ENCODE data around the gene DCAF4. TPM values are rescaled to one million over a fixed set of nuclear protein-coding genes. Genes with fewer than 3 reads are reported as not detected.

Gene DCAF4
- polyA plus RNA-seq, 1 experiment = 29.2 TPM

DNA sequence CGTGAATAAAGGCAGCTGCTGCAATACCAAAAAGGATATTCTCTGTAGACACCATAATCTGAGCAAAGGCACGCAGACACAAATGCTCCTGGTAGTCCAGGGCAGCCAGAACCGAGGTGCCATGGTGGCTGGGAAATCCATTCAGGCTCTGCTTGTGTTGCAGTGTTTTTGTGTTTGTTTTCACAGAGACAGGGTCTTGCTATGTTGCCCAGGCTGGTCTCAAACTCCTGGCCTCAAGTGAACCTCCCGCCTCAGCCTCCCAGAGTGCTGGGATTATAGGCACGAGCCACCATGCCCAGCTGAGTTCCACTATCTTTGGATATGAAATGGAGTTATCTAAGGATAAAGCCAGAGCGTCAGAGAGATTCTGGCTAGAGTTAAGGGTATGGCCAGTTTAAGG, 39.8 kb downstream of the DCAF4 start:
- CTCF ChIA-PET = interaction anchor here (1.1 kb wide), 1 partner anchor 8 kb away, joined by 3 read pairs; no protein-coding TSS in a partner anchor
- TF ChIP-seq, protein P1, sequence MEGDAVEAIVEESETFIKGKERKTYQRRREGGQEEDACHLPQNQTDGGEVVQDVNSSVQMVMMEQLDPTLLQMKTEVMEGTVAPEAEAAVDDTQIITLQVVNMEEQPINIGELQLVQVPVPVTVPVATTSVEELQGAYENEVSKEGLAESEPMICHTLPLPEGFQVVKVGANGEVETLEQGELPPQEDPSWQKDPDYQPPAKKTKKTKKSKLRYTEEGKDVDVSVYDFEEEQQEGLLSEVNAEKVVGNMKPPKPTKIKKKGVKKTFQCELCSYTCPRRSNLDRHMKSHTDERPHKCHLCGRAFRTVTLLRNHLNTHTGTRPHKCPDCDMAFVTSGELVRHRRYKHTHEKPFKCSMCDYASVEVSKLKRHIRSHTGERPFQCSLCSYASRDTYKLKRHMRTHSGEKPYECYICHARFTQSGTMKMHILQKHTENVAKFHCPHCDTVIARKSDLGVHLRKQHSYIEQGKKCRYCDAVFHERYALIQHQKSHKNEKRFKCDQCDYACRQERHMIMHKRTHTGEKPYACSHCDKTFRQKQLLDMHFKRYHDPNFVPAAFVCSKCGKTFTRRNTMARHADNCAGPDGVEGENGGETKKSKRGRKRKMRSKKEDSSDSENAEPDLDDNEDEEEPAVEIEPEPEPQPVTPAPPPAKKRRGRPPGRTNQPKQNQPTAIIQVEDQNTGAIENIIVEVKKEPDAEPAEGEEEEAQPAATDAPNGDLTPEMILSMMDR (IDR thresholded peaks at IDR 0.05; ENCODE audit: insufficient read depth, low read depth, low read length) = no peak
- H3K4me3 ChIP-seq (ENCODE audit: low read depth, low read length) = no peak overlapping the region
- no peak for DNase-seq (ENCODE audit: low read depth)
- peaks cover 12% of the 10 kb centered on the region for H3K36me3 ChIP-seq (ENCODE audit: control insufficient read depth, insufficient read depth, low read length)
- H3K27me3 ChIP-seq (ENCODE audit: control insufficient read depth, insufficient read depth, low read length) = no peaks in the 10 kb centered on the region
- POLR2A ChIA-PET = no interaction called here

DNA sequence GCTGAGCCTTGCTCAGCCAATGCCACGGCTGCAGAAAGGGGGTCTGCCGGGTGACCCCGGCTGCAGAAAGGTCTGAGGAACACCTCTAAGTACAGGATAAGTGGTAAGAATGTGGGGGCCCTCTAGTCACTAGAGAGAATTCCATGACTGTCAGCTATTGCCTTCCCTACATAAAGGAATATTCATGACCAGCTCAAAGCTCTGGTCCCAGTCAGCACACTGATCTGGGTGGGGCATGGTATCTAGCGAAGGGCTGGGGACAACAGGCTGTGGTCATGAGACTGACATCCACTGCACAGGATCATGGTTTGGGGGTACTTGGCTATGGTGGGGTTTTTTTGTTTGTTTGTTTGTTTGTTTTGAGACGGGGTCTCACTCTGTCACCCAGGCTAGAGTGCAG, 42.1 kb downstream of the DCAF4 start:
- no peak for DNase-seq (ENCODE audit: low read depth)
- ChIA-PET CTCF (interaction anchor here (0.9 to 1.0 kb wide), 3 partner anchors 57 to 454 kb away, joined by 3 read pairs; no protein-coding TSS in a partner anchor), POLR2A (no interaction called here)

DNA sequence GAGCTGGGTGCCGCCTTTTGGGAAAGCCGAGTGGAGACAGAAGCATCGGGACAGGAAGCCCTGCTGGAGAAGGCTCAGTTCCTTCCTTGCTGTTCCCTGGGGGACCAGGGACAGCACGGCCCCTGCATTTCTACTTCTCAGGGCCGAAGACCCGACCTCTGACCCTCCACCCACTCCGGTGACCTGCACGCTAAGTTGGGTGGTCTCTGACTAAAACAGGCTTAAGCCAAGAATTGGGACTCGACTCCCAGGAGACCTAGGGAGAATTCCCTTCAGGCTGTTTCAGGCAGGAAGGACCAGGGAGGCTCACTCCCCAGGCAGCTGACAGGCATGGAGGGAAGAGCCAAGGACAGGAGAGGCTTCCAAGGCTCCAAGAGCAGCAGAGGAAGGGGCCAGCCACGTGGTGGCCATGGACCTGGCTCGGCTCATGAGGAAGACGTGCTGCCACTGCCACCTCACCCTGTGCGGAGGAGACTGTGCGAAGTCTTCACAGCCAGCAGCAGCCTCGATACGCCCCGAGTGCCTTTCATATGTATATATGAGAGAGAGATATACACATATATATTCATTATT, 43.9 kb downstream of the DCAF4 start:
- H3K27me3 ChIP-seq (ENCODE audit: control insufficient read depth, insufficient read depth, low read length) = no peaks in the 10 kb centered on the region
- POLR2A ChIA-PET = no interaction called here
- CTCF ChIA-PET = interaction anchor here (0.9 to 1.0 kb wide), 3 partner anchors 8 to 454 kb away, joined by 3 read pairs; no protein-coding TSS in a partner anchor
- H3K4me3 ChIP-seq (ENCODE audit: low read depth, low read length) = no peak overlapping the region
- TF ChIP-seq, protein P1 (IDR thresholded peaks at IDR 0.05; ENCODE audit: insufficient read depth, low read depth, low read length) = no peak
- no peak for DNase-seq (ENCODE audit: low read depth)
- H3K36me3 ChIP-seq (ENCODE audit: control insufficient read depth, insufficient read depth, low read length) = peaks cover 32% of the 10 kb centered on the region

More for the DNA sequence above, 42.1 kb downstream of the DCAF4 start:
- no peaks in the 10 kb centered on the region for H3K27me3 ChIP-seq (ENCODE audit: control insufficient read depth, insufficient read depth, low read length)
- TF ChIP-seq, protein P1 (IDR thresholded peaks at IDR 0.05; ENCODE audit: insufficient read depth, low read depth, low read length) = no peak
- peaks cover 18% of the 10 kb centered on the region for H3K36me3 ChIP-seq (ENCODE audit: control insufficient read depth, insufficient read depth, low read length)
- no peak overlapping the region for H3K4me3 ChIP-seq (ENCODE audit: low read depth, low read length)

DNA sequence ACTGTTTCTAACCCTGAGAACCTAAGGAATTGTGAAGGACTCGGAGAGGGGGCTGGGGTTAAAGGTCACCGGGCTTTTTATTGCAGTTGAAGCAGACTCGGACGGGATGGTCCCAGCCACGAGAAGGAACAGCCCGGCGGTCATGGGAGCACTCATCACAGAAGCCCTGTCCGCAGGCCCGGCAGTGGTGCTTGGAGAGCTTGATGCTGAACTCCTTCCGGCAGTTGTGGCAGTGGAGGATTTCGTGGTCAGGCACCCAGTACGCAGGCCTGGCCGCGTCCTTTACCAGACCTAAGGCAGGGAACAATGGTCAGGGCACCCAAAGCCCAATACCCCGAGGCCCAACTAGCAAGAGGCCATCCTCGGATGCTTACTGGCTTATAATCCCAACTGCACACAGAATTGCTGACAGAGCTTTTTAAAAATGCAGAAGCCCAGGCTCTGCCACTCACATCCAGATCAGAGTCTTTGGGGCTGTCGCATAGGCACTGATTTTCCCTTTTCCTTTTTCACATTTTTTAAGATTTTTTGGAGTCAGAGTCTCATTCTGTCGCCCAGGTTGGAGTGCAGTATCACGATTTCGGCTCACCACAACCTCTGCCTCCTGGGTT, 44.7 kb downstream of the DCAF4 start:
- POLR2A ChIA-PET = no interaction called here
- H3K36me3 ChIP-seq (ENCODE audit: control insufficient read depth, insufficient read depth, low read length) = peaks cover 38% of the 10 kb centered on the region
- no peak for DNase-seq (ENCODE audit: low read depth)
- CTCF ChIA-PET = no interaction called here
- TF ChIP-seq, protein P1 (IDR thresholded peaks at IDR 0.05; ENCODE audit: insufficient read depth, low read depth, low read length) = no peak
- H3K4me3 ChIP-seq (ENCODE audit: low read depth, low read length) = no peak overlapping the region
- no peaks in the 10 kb centered on the region for H3K27me3 ChIP-seq (ENCODE audit: control insufficient read depth, insufficient read depth, low read length)

DNA sequence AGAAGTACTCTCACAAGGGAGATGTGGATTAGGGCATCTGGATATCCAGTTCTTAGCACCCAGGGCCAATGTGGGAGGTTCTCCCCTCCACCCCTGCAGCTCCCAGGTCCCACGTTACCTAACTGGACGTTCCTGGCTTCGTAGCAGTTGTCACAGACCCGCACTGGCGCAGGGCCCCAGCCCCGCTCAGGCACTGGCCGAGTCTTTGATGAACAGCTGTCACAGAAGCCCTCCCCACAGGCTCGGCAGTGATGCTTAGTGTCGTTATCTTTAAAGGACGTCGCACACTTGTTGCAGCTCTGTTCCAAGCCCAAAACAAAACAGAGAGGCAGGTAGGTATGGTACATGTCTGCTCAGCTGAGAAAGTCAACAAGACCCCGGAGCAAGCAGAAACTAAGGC, 48.4 kb downstream of the DCAF4 start:
- ChIA-PET CTCF (interaction anchor here (1.1 to 3.9 kb wide), 2 partner anchors 26 to 461 kb away, joined by 4 to 14 read pairs; no protein-coding TSS in a partner anchor), POLR2A (no interaction called here)
- Histone ChIP-seq H3K27me3 (ENCODE audit: control insufficient read depth, insufficient read depth, low read length) (no peaks in the 10 kb centered on the region), H3K36me3 (ENCODE audit: control insufficient read depth, insufficient read depth, low read length) (peaks cover 38% of the 10 kb centered on the region), H3K4me3 (ENCODE audit: low read depth, low read length) (no peak overlapping the region)
- TF ChIP-seq, protein P1 (IDR thresholded peaks at IDR 0.05; ENCODE audit: insufficient read depth, low read depth, low read length) = no peak
- DNase-seq (ENCODE audit: low read depth) = no peak

Measured in BJ (cell line).